Activated T-helper 1 cell treated with anti-CD3 and anti-CD28 coated beads, Interleukin-2, amount 50 U/mL, for 16 hours (primary cell): Measurements from ENCODE around the gene CLDND2.

Experiments used
- DNase-seq, 2 donors: peaks; one replicate each; pipeline ENCODE4 v3.0.0-alpha.2; 2020; ENCODE audit warnings: low read depth in 1 of 2, low spot score in 1 of 2

The CLDND2 gene

DNA sequence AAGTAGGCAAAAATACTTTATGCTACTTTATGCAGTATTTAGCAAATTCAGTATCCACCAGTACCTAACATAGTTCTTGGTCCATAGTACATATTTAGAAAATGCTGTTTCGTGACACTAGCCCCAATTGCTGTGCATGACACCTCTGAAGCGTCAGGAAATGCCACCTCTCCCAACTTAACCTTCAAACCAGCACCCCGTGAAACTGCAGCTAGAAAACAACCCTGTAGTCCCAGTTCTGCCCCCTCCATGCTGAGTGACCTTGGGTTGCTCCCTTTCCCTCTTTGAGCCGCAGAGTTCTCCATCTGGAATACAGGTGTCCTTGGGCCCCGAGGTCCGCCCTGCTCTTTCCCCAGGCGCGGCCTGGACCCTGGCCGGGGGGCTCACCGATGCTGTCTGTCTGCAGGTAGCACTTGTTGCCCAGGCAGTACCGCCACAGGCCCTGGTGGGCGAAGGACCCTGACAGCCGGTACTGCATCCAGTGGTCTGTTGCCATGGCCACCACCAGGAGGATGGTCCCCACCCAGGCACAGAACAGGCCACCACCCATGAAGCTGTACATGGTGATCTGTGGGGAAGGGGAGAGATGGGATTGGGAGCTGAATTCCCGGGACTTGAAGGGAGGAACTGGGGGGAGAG lies 18.2 kb upstream of the CLDND2 start:
- DNase-seq, result no peak

GRCh38 chr19:51382004-51382403 lies 13.2 kb upstream of the CLDND2 start:
- no peak for DNase-seq

GRCh38 chr19:51380379-51380778 lies 11.6 kb upstream of the CLDND2 start:
- no peak for DNase-seq

GRCh38 chr19:51377422-51377821 lies 8.6 kb upstream of the CLDND2 start:
- no peak for DNase-seq

GRCh38 chr19:51375504-51376221 lies 6.9 kb upstream of the CLDND2 start:
- DNase-seq, result no peak

DNA sequence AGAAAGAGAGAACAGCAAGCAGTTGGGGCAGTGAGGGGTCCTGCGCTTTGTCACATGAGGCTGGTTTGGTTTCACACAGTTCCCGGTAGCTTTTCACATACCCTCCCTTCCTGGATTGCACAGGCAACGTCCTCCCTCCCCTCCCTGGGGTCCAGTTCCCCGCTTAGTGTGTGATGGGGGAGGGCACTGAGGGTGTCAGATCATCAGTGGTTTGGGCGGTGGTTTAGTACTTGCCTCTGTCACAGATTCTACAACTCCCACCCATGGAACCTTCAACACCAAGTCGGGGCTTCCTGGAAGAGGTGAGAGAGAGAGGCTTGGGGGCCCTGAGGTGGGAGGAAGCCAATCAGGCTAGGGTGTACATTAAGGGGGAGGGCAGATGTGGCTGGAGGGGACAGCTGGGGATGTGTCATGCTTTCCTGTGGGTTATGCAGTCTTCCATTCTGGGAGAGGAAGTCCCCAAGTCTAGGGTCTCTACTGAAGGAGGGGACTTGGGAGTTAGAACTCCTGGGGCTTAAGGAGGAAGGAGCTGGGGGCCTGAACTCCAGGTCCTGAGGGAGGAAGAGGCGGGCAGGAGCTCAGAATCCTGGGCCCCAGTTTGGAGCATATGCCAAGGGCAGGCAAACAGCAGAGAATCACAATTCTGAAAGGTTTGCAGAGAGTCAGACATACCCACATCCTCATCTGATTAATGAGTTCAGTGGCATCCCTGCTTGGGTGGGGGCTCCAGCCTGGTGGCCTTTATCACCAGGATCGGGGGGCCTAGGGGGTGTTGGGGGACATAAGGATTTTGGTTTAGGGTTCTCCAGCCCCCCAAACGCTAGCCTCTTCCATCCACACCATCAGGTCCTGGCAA lies 4.1 kb upstream of the CLDND2 start, which contains the start of gene NKG7:
TSS of gene NKG7 (minus strand) at position 6 of the 856 bp plus-strand sequence. CDS start 119 bp downstream, outside the sequence.
- peak in 1 of 2 donors; percentile 50 for DNase-seq

DNA sequence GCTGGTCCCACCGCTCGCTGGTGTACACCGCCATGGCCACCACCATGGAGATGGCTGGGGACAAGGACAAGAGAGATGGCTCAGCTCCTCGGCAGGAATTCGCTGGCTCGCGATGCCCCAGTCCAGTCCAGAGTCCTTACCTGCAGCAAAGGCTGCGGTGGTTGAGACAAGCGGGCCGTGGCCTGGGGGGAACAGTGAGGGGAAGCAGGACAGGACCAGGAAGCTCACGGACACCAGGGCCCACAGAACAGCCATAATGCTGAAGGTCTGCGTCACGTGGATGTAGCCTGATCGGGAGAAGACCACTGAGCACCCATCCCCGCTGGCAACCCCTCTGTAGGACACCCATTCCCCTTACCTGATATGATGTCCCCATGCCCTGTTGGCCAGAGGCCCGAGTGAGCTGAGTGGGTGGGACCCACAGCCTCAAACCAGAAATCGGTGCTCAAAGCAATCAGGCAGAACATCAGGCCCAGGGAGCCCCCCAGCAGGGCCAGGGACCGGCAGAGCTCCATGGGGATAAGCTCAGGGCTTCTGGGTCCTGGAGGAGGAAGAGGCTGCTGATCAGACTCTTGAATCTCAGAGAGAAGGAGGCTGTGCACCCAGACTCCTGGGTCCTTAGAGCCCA lies 3.3 kb upstream of the CLDND2 start:
- no peak for DNase-seq

DNA sequence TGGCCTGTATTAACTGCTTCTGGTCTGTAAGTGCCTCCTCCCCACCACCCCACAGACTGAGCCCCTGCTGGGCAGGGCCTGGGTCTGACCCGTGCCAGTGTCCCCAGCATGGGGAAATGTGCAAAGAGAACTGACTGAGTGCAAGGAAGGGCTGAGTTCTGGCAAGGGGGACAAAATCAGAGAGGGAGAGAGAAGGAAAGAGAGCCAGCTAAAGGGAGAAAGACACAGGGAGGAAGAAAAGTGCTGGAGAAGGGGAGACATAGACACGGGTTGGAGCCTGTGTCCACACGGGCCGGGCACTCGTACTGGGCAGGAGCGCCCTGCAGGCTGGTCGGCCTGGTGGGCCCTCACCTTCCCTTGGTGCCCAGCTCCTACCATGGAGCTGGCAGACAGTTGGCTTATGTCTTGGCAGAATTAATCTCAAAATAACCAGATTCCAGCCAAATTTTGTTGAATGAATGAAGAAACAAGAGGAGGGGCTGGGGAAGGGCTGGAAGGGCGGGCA lies 2.4 kb upstream of the CLDND2 start:
- DNase-seq, result no peak

DNA sequence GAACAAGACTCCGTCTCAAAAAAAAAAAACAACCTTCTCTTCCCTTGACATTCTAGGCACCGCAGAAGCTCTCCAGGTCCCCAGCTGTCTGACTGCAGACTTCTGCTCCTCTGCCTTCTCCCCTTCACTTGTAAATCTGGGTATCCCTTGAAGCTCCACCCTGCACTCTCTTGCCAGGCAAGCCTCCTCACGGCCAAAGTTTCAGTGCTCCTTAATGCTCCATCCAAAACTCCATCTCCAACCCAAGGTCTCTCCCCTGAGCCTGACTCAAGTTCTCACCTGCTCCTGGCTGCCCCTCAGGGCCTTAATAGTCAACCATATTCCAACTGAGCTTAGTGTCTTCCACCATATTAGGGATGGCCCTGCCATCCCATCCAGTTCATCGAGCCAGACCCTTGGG lies 1.4 kb upstream of the CLDND2 start:
- no peak for DNase-seq

- peak; percentile 87 to 92 for DNase-seq
These were observed 1.0 kb downstream of the CLDND2 start for GRCh38 chr19:51367565-51368365.

GRCh38 chr19:51367255-51367564 lies 1.6 kb downstream of the CLDND2 start:
- no peak for DNase-seq

DNA sequence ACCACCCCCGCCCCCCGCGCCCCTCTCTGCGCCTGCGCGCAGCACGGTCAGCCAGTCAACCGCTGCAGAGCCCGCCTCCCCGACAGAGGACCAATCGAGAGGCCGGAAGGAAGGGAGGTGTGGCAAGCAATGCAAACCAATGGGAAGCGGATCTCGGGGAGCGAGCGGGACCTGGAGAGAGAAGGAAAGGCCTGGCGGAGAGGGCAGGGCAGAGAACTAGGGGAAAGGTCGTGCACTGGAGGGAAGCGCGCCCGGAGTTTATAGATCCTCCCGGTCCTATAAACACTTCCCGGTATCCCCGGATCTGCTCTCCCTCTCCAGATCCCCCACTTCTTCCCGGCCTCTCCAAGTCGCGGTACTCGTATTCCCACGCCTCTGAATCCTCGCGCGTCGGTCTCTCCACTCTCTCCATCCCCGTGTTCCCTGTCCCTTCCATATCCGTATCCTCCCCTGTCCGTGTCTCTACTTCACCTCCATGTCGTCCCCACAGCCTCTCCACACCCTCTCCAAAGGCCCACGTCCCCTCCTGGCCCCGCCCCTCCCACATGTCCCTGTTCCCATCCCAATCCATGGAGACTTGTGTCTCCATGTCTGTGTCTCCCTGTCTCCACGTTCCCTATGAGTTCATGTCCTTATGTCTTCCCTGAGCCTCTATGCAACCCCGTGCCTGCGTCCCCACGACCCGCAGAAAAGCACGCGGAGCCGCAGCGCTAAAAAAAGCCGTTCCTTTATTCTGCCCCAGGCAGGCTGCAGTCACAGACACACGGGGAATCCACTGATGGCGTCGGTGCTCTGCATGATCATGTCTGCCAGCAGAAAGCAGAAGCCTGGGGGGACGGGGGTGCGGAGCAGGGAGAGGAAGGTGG lies 2.2 kb downstream of the CLDND2 start:
- peak; percentile 80 to 86 for DNase-seq

DNA sequence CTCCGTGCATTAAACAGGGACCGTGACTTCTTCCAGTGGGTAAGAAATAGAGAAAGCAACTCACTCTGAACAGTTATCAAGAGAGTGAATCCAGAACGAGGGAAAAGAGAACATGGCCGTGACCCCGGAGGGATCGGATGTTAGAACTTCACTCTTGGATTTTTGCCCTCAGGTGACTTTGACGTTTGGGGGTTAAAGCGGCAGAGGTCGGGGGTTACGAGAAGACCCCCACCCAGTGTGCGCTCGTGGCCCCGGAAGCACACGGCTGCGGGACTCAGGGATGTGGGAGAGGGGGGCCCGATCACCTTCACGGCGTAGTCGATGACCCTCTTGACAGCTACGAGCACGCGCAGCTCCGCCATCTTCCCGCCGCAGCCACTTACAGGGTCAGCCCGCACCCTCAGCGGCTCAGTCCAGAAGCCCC lies 2.8 kb downstream of the CLDND2 start, which contains the start of gene ETFB:
TSS of gene ETFB (minus strand) at position 424 of the 424 bp plus-strand sequence. CDS start at position 362, 62 bp downstream.
- no peak for DNase-seq

- no peak for DNase-seq
These were observed 3.4 kb downstream of the CLDND2 start for GRCh38 chr19:51365211-51365964.

GRCh38 chr19:51364200-51365106 lies 4.3 kb downstream of the CLDND2 start:
- DNase-seq, result no peak

- no peak for DNase-seq
These were observed 7.6 kb downstream of the CLDND2 start for GRCh38 chr19:51361239-51361638.

DNA sequence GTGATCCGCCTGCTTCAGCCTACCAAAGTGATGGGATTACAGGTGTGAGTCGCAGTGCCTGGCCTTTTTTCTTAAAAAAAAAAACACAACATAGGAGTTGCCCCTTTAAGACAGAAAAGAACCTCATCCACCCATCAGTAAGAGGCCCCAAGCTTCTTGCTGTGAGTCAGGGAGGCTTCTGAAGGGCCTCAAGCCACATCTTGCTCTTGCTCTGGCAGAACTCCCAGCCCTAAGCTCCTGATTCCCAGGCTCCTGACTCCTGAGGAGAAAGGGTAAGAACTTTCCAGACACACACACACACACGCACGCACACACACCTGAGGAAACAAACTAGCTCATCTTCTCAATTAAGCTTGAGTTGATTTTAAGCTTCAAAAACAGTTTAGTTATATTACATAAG lies 9.5 kb downstream of the CLDND2 start:
- DNase-seq, result no peak

- DNase-seq, result no peak
These were observed 10.9 kb downstream of the CLDND2 start for GRCh38 chr19:51357952-51358351.
